GM18861 (cell line): ENCODE results near the gene IRAK2.
"Not testable (repeated sequence)": the region's sequence is repeated elsewhere in the genome, so short reads cannot be mapped to it uniquely, and the experiment has no call there.

Source experiments
- ATAC-seq: cut with Tn5 transposase; IDR thresholded peaks from one replicate; pipeline ENCODE4 v1.9.1; 2021; ENCODE audit not compliant: unreplicated experiment

The IRAK2 gene

GRCh38 chr3:10248984-10249748, 84.4 kb downstream of the IRAK2 start:
- no peak for ATAC-seq

- ATAC-seq, result no peak
These were observed 85.1 kb downstream of the IRAK2 start for GRCh38 chr3:10249833-10250232.

GRCh38 chr3:10251006-10251405, 86.3 kb downstream of the IRAK2 start:
- ATAC-seq, result no peak

- ATAC-seq, result no peak
These were observed 89.0 kb downstream of the IRAK2 start for GRCh38 chr3:10253731-10254130.

GRCh38 chr3:10255835-10256234, 91.1 kb downstream of the IRAK2 start:
- no peak for ATAC-seq

- ATAC-seq, result no peak
These were observed 94.3 kb downstream of the IRAK2 start for GRCh38 chr3:10259036-10259435.

GRCh38 chr3:10259798-10260197, 95.1 kb downstream of the IRAK2 start:
- no peak for ATAC-seq

GRCh38 chr3:10260211-10260701, 95.5 kb downstream of the IRAK2 start:
- no peak for ATAC-seq

GRCh38 chr3:10262027-10262426, 97.3 kb downstream of the IRAK2 start:
- no peak for ATAC-seq

- no peak for ATAC-seq
These were observed 99.1 kb downstream of the IRAK2 start for GRCh38 chr3:10263646-10264363.

GRCh38 chr3:10265833-10266232, 101.1 kb downstream of the IRAK2 start:
- ATAC-seq, result no peak

GRCh38 chr3:10266936-10267335, 102.2 kb downstream of the IRAK2 start:
- ATAC-seq, result not testable (repeated sequence)

GRCh38 chr3:10268116-10268515, 103.4 kb downstream of the IRAK2 start:
- ATAC-seq, result no peak

GRCh38 chr3:10268930-10269329, 104.2 kb downstream of the IRAK2 start:
- no peak for ATAC-seq

GRCh38 chr3:10269443-10269842, 104.7 kb downstream of the IRAK2 start:
- ATAC-seq, result no peak

GRCh38 chr3:10272476-10272875, 107.8 kb downstream of the IRAK2 start:
- not testable (repeated sequence) for ATAC-seq

- no peak for ATAC-seq
These were observed 108.3 kb downstream of the IRAK2 start for GRCh38 chr3:10272977-10273376.

GRCh38 chr3:10273702-10274305, 109.1 kb downstream of the IRAK2 start:
- no peak for ATAC-seq

GRCh38 chr3:10274601-10275000, 109.9 kb downstream of the IRAK2 start:
- ATAC-seq, result no peak

GRCh38 chr3:10277115-10277625, 112.5 kb downstream of the IRAK2 start:
- no peak for ATAC-seq

- ATAC-seq, result no peak
These were observed 113.8 kb downstream of the IRAK2 start for GRCh38 chr3:10278501-10278900.
